Esophagus muscularis mucosa (tissue), 3 donors: ENCODE data around the gene IGFBP5.

Experiments used
- CTCF ChIP-seq, 3 experiments: fragments of 200-600 bp in 2 of 3; fragments of 450-650 bp in 1 of 3; sonication (generic) in 2 of 3; IDR thresholded peaks; one replicate each; pipeline ENCODE4 v1.5.1; 2017 to 2019; ENCODE audit warnings: antibody characterized with exemption in 3 of 3, mild to moderate bottlenecking in 2 of 3, moderate library complexity in 1 of 3
- POLR2A ChIP-seq: fragments of 450-650 bp; IDR thresholded peaks from one replicate; pipeline ENCODE4 v1.6.1; 2017; ENCODE audit warnings: antibody characterized with exemption, moderate library complexity, mild to moderate bottlenecking, low read depth

- no peak for TF ChIP-seq CTCF (IDR thresholded peaks at IDR 0.05)
- no peak for TF ChIP-seq POLR2A
Measured at GRCh38 chr2:216727346-216728122, 32.2 kb upstream of the IGFBP5 start.
